ENCODE data around the gene LIPC.

GRCh38 chr15:58511599-58511987, 79.8 kb downstream of the LIPC start:
- TF ChIP-seq POLR2A (IDR thresholded peaks at IDR 0.05) (no peak), CTCF (IDR thresholded peaks at IDR 0.05) (no peak)

Data from stomach (tissue), 4 donors.